Raji (cell line): Measurements from ENCODE around the gene AFTPH.

Source experiments
- POLR2A ChIP-seq: IDR thresholded peaks from 2 replicates; pipeline ENCODE4 v1.6.1; 2011; ENCODE audit warnings: low read depth, low read length, control low read depth; ENCODE audit not compliant: insufficient read depth

Gene AFTPH

GRCh38 chr2:64488050-64488974, 35.8 kb upstream of the AFTPH start:
- TF ChIP-seq POLR2A: no peak

- TF ChIP-seq POLR2A: no peak
Observed at GRCh38 chr2:64489081-64489751, 34.9 kb upstream of the AFTPH start.

- TF ChIP-seq POLR2A: no peak
Observed at GRCh38 chr2:64491426-64491825, 32.7 kb upstream of the AFTPH start.

GRCh38 chr2:64492272-64492671, 31.9 kb upstream of the AFTPH start:
- TF ChIP-seq POLR2A: no peak

GRCh38 chr2:64492821-64493220, 31.3 kb upstream of the AFTPH start:
- no peak for TF ChIP-seq POLR2A

- TF ChIP-seq POLR2A: no peak
Observed at GRCh38 chr2:64493788-64494187, 30.3 kb upstream of the AFTPH start.

DNA sequence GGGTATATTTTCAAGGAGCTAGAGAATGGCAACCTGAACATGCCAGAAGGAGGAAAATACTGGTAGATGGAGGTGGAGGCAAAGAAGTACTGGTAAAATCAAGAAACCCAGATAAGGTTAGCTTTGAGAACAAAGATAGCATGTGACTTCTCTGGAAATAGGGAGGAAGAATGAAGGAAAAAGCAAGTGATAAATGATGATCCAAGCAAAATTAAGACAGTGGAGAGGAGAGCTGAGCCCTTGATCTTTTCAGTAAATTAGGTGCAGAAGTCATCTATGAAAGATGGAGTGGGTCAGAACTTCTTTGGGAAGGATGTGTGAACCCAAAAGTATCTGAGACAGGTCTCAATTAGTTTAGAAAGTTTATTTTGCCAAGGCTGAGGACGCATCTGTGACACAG, 25.7 kb upstream of the AFTPH start:
- no peak for TF ChIP-seq POLR2A

- no peak for TF ChIP-seq POLR2A
Observed at GRCh38 chr2:64500549-64500948, 23.6 kb upstream of the AFTPH start.

- no peak for TF ChIP-seq POLR2A
Observed at GRCh38 chr2:64501946-64502345, 22.2 kb upstream of the AFTPH start.

- TF ChIP-seq POLR2A: no peak
Observed at GRCh38 chr2:64502860-64503259, 21.3 kb upstream of the AFTPH start.

DNA sequence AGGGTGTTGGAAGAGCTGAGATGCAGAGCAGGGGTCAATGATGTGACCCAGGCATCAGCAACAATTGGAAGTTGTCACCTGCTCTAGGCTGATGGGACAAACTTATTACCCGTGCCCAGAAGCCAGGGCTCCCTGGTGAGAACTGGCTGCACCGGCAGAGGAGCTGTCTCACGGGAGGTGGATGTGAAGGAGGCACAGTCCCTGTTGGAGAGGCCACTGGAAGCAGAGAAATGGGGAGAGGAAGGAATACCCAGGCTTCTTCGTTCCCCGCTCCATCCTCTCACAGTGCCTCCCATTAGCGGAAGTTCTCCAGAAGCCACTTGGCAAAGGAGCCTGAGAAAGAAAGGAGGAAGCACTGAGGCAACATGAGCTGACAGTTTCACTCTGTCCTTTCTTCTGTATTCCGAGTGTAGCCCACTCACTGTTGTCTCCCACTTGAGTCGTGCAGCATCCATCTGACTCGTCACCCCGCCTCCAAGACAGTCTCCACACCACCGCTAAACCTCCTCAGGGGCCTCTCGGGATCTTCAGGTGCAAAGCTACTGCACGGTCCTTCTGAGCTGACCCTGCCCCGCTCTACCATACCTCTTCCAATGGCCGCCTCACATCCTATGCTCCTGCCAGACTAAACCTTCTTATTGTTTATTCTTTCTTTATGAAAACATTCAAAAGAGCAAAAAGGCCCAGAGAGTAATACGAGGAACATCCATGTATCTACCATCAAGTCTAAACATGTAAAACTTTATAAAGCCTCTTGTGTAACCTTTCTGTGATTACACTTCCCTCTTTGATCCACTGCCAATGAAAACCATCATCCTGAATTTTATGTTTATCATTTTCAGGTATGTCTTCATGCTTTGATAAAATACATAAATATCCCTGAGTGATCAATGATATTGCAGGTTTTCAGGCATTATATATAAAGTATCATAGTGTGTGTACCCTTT, 19.1 kb upstream of the AFTPH start:
- no peak for TF ChIP-seq POLR2A

DNA sequence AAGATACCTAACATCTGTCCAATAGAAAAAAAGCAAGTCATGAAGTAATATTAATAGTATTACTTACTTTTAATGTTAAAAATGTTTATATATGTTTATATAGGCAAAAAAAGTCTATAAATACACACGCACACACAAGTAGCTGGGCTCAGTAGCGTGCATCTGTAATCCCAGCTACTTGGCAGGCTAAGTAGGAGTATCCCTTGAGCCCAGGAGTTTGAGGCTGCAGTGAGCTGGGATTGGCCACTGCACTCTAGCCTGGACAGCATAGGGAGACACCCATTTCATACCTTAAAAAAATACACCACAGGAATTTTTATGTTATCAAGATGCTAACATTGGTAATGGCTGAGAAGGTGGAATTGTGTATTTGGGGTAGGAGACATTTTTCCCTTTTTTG, 17.4 kb upstream of the AFTPH start:
- no peak for TF ChIP-seq POLR2A

DNA sequence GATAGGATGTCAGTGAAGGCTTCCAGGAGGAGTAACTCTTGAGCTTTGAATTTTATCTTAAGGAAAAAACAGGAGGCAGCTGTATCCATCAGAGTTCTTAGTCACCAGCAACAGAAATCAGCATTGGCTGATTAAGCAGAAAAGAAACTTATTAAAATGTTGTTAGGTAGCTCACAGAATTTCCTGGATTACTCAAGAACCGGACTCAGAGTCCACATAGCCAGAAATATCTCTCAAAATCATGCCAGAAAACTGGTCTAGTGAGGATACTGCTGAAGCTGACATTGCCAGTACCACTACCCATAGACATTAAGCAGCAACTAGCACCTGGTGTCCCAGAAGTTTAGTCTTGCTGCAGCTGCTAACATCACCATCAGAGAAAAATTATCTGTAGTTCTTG, 10.1 kb upstream of the AFTPH start:
- no peak for TF ChIP-seq POLR2A

GRCh38 chr2:64515086-64515485, 9.0 kb upstream of the AFTPH start:
- TF ChIP-seq POLR2A: no peak

GRCh38 chr2:64516651-64517510, 7.2 kb upstream of the AFTPH start:
- no peak for TF ChIP-seq POLR2A

DNA sequence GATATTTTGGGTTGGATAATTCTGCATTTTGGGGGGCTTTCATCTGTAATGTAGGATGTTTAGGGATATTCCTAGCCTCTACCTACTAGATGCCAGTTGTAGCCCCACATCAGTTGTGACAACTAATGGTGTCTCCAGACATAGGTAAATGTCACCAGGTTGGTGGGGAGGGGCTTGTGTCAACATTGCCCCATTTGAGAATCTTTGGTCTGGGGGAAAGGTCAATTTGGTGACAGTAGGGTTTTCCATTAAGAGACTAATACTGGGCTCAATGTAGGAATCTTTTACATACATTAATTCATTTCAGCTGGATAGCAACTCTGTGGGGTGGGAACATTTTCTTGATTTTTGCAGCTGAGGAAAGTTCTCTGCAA, 6.6 kb upstream of the AFTPH start:
- TF ChIP-seq POLR2A: no peak
